ENCODE results near the gene KIAA1217.

Gene KIAA1217

DNA sequence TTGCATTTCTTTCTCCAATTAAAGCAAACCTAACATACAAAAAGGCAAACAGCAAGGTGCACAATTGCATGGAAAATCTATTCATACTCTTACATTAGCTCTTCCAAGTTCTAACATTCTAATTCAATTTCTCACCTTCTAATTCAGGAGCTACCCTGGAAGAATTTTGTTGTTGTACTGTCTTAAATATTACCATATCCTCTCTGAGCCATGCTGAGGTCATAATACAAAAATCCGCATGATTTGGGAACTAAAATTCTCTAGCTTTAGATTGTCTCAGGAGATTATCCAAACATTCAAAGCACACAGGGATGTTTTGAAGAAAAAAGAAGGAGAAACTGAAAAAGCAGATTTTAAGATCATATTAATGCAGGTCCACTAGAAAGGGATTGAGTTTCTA is 229.9 kb downstream of the KIAA1217 start:
- Histone ChIP-seq H4K20me1 (ENCODE audit: insufficient read depth, low read length) (no peaks in the 10 kb centered on the region), H2AFZ (ENCODE audit: low read length) (no peak overlapping the region), H3K9ac (ENCODE audit: low read length) (no peak overlapping the region), H3K4me3 (ENCODE audit: low read depth, low read length, poor library complexity, severe bottlenecking) (no peak overlapping the region), H3K4me1 (ENCODE audit: insufficient read depth, low read length, severe bottlenecking) (no peaks in the 10 kb centered on the region), H3K27me3 (ENCODE audit: insufficient read depth, low read length) (no peaks in the 10 kb centered on the region), H3K4me2 (ENCODE audit: low read length) (no peak overlapping the region), H3K9me2 (ENCODE audit: low read depth, low read length) (no peaks in the 10 kb centered on the region), H3F3A (ENCODE audit: insufficient read depth, low read length) (no peaks in the 10 kb centered on the region), H3K9me3 (ENCODE audit: low read length) (no peaks in the 10 kb centered on the region), H3K27ac (ENCODE audit: low read depth, low read length, poor library complexity, severe bottlenecking) (no peak overlapping the region), H3K36me3 (ENCODE audit: insufficient read depth, low read length) (no peaks in the 10 kb centered on the region), H3K79me2 (ENCODE audit: insufficient read depth, low read length) (no peaks in the 10 kb centered on the region)
- TF ChIP-seq EZH2 (IDR thresholded peaks at IDR 0.05; ENCODE audit: borderline replicate concordance, low read length) (no peak), CTCF (IDR thresholded peaks at IDR 0.05; ENCODE audit: low read length) (no peak)

DNA sequence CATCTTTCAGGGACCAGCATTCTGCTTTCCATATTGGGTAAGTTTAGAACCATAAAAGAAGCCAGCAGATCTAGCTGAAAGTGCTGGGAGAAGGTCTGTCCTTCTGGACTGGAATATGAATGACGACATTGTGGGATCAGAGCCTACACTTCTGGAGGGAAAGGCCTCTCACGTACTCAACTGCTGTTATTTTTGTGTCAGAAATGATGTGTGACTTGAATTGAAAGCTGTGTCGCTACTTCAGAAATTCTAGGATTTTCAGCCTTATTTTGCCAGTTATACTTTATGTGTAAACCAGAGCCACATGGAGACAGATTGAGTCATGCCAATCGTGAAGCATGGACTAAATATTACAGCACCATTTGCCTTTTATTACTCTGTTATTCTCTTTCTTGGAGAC is 231.0 kb downstream of the KIAA1217 start:
- no peaks in the 10 kb centered on the region for H3K79me2 ChIP-seq (ENCODE audit: insufficient read depth, low read length)
- no peaks in the 10 kb centered on the region for H3K9me3 ChIP-seq (ENCODE audit: low read length)
- no peaks in the 10 kb centered on the region for H4K20me1 ChIP-seq (ENCODE audit: insufficient read depth, low read length)
- no peaks in the 10 kb centered on the region for H3F3A ChIP-seq (ENCODE audit: insufficient read depth, low read length)
- H3K27ac ChIP-seq (ENCODE audit: low read depth, low read length, poor library complexity, severe bottlenecking): no peak overlapping the region
- H3K4me3 ChIP-seq (ENCODE audit: low read depth, low read length, poor library complexity, severe bottlenecking): no peak overlapping the region
- no peak overlapping the region for H3K9ac ChIP-seq (ENCODE audit: low read length)
- no peaks in the 10 kb centered on the region for H3K4me1 ChIP-seq (ENCODE audit: insufficient read depth, low read length, severe bottlenecking)
- no peaks in the 10 kb centered on the region for H3K27me3 ChIP-seq (ENCODE audit: insufficient read depth, low read length)
- H3K36me3 ChIP-seq (ENCODE audit: insufficient read depth, low read length): no peaks in the 10 kb centered on the region
- no peak overlapping the region for H2AFZ ChIP-seq (ENCODE audit: low read length)
- H3K4me2 ChIP-seq (ENCODE audit: low read length): no peak overlapping the region
- H3K9me2 ChIP-seq (ENCODE audit: low read depth, low read length): no peaks in the 10 kb centered on the region
- TF ChIP-seq EZH2 (IDR thresholded peaks at IDR 0.05; ENCODE audit: borderline replicate concordance, low read length) (no peak), CTCF (IDR thresholded peaks at IDR 0.05; ENCODE audit: low read length) (no peak)

DNA sequence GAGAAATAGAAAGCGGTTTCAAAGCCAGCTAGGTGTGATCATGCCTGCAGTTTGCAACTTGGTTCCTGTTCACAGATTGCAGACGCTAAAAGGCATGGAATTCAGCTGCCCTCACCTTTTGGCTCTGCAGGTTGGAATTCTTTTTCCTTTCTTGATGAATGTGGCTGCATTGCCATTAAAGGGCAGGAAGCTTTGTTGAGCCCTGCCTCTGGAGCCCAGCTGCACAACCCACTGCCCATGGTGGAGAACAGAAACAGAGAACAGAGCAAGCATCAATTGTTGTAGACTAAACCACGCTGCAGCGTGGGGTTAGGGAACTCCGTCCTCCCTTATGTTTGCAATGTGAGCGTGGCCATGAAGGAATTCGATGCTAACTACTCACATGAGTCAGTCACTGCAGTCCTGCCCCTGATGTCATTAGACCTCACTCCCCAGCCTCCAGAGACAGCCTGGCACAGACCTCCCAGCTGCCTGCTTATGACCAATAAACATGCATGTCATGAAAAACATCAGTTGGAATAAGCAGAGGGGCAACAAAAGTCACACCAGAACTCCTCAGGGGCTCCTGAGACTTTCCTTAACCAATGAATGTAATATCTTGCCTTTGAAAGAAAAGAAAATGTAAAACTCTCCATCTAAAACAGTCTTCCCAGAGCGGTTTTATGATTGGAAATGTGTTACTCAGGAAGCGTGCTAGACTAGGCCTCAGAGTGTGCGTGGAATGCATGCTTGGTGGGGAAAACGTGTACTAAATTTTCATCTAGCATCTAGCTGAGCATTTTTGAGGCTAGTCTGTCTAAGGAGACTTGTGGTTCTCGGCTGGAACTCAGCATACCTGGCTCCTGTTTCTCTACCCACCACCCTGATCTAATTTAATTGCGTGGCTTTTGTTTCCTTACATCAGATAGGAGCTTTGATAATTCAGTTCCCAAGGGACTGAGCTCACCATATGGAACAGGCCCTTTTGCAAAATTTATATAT is 232.2 kb downstream of the KIAA1217 start:
- Histone ChIP-seq H3K27me3 (ENCODE audit: insufficient read depth, low read length) (no peaks in the 10 kb centered on the region), H3K79me2 (ENCODE audit: insufficient read depth, low read length) (no peaks in the 10 kb centered on the region), H3K4me2 (ENCODE audit: low read length) (no peak overlapping the region), H3K4me3 (ENCODE audit: low read depth, low read length, poor library complexity, severe bottlenecking) (no peak overlapping the region), H3F3A (ENCODE audit: insufficient read depth, low read length) (no peaks in the 10 kb centered on the region), H3K4me1 (ENCODE audit: insufficient read depth, low read length, severe bottlenecking) (no peaks in the 10 kb centered on the region), H4K20me1 (ENCODE audit: insufficient read depth, low read length) (no peaks in the 10 kb centered on the region), H3K27ac (ENCODE audit: low read depth, low read length, poor library complexity, severe bottlenecking) (no peak overlapping the region), H2AFZ (ENCODE audit: low read length) (no peak overlapping the region), H3K9me3 (ENCODE audit: low read length) (no peaks in the 10 kb centered on the region), H3K9ac (ENCODE audit: low read length) (no peak overlapping the region), H3K9me2 (ENCODE audit: low read depth, low read length) (no peaks in the 10 kb centered on the region), H3K36me3 (ENCODE audit: insufficient read depth, low read length) (no peaks in the 10 kb centered on the region)
- TF ChIP-seq CTCF (IDR thresholded peaks at IDR 0.05; ENCODE audit: low read length) (no peak), EZH2 (IDR thresholded peaks at IDR 0.05; ENCODE audit: borderline replicate concordance, low read length) (no peak)
